GM15510 (cell line): Measurements from ENCODE around the gene SLC36A3.

Experiments
- POLR2A ChIP-seq: IDR thresholded peaks from 3 replicates; pipeline ENCODE4 v1.6.1; 2011; ENCODE audit warnings: borderline replicate concordance; ENCODE audit not compliant: insufficient read length; ENCODE audit errors: extremely low read depth

The SLC36A3 gene

GRCh38 chr5:151303666-151304065 is at the start of gene SLC36A3:
SLC36A3 (minus strand) TSS chr5:151303766; CDS start chr5:151303354, 412 bp downstream.
- TF ChIP-seq POLR2A = no peak

DNA sequence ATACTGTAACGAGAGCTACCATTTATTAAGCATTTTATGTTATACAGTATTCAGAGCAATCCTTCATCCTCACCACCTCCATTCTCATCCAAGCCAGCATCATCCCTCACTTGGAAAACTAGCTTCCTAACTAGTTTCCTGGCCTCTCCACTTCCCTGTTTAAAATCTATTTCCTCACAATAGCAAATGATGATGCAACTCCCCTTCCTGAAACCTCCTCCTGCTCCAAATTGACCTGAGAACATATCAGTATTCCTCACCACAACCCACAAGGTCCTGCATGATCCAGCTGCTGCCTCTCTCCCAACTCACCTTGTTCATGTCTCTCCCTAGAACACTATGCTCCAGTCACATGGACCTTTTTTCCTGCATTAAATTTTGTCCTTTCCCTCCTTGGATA is 48.1 kb upstream of the SLC36A3 start:
- no peak for TF ChIP-seq POLR2A

GRCh38 chr5:151348789-151349188 is 45.2 kb upstream of the SLC36A3 start:
- no peak for TF ChIP-seq POLR2A

GRCh38 chr5:151347369-151347768 is 43.8 kb upstream of the SLC36A3 start, which contains the start of gene SLC36A2:
SLC36A2 (minus strand) TSS chr5:151347559; CDS start chr5:151347460, 99 bp downstream.
- TF ChIP-seq POLR2A = no peak

DNA sequence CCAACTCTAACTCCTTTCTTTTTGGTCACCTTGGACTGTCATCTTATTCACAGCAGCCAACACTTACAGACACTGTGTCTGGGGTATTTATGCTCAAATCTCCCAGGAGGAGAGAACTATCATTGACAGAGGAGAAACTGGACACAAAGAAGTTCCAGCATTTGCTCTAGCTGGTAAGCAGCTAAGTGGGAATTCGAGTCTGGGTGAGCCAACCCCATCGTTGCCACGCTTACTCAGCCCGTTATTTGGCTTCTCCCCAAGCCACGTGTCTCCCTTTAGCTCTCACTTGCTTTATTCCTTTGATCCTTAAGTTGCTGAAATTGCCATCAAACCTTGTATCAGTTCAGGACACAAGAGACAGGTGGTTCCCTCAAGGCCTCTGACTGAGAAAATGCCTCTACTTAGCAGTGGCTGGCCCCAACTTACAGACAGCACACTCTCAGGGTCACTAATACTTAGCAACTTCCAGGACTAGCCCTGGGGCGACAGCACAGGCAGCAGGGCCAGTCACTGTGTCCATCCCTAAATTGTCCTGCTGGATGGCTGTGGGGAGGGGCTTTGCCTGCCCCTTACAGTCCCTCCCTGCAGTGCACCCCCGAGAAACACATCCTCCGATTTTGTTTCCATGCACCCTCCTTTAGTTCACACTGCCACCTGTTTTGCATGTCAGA is 42.4 kb upstream of the SLC36A3 start:
- no peak for TF ChIP-seq POLR2A

GRCh38 chr5:151345187-151345807 is 41.7 kb upstream of the SLC36A3 start:
- no peak for TF ChIP-seq POLR2A

DNA sequence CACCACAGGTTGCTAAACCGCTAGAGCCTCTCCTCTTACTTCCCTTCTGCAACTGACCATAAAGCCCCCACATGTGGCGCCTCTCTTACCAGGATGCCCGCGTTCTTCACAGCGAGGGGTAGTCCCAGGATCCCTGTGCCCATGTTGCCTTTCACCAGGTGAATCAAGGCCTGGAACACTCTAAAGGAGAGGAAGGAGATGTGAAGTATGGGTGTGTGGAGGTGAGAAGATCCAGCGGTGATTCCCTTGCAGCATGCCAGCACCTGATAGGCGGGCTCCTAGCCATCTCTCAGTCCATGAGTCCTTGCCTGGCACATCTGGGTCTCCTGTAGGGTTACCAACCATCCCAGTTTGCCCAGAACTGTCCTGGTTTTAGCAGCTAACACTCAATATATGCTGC is 40.5 kb upstream of the SLC36A3 start:
- TF ChIP-seq POLR2A = no peak

GRCh38 chr5:151340004-151340403 is 36.4 kb upstream of the SLC36A3 start:
- no peak for TF ChIP-seq POLR2A

- TF ChIP-seq POLR2A = no peak
Measured at GRCh38 chr5:151338734-151339133, 35.2 kb upstream of the SLC36A3 start.

DNA sequence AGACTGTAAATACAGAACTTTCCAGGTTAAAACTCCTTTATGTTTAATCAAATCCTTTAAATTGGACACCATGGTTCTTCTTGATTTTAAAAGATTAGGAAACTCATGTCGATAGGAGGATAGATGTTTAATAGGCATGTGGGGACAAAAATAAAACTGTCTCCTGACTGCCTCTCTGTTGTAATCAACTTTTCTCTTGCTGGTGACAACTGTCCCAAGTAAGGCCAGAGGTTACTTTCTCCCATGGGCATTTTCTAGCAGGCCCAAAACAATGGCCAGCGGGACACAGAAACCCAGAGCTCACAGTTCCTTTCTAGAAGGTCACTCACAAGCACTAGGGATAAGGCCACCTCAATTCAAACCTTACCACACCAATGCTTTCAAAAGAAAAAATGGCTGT is 29.3 kb upstream of the SLC36A3 start:
- no peak for TF ChIP-seq POLR2A

GRCh38 chr5:151328734-151329133 is 25.2 kb upstream of the SLC36A3 start:
- TF ChIP-seq POLR2A = no peak

- no peak for TF ChIP-seq POLR2A
Measured at GRCh38 chr5:151327585-151327984, 24.0 kb upstream of the SLC36A3 start.

- no peak for TF ChIP-seq POLR2A
Measured at GRCh38 chr5:151326266-151326665, 22.7 kb upstream of the SLC36A3 start.

GRCh38 chr5:151320481-151320880 is 16.9 kb upstream of the SLC36A3 start:
- TF ChIP-seq POLR2A = no peak

DNA sequence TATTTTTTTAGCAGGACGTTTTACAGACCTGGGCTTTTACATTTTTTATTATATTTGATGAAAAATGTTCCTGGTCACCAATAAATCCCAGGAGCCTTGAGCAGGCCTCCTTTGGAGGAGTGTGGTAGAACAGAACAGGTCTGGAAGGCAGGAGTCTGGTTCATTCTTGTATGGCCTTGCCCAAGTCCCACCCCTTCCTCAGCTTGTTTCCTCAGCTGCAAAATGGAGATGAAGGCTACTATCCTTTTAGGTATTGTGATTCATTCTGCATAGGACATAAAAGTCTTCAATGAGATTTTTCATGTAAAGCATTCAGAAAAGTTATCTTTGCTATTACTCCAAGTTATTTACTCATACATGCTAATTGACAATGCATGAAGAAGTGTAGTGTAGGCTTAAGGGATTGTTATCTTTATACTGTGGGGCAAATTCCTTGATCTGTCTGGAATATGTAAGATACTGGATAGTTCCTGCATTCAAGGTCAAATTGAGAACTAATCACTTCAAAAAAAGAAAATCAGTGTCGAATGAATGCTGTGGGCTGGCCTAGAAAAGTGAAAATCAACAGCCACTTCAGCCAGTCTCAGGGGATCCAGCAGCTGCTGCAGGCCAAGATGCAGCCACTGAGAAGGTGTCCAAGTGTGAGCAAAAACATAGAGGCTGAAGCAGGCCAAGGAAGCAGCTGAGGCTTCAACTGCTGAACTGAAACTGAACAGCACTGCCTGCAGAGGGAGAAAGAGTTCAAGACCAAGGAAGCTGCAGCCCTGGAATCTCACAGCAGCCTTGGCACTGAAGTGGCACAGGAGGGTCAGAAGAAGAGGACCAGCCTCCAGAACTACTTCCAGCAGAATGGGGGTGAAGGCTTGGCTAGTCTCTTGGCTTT is 15.5 kb upstream of the SLC36A3 start:
- TF ChIP-seq POLR2A = no peak
